CD4-positive, CD25-positive, alpha-beta regulatory T cell (primary cell): ENCODE measurements around the gene ALB. TPM values are rescaled to one million over a fixed set of nuclear protein-coding genes. Genes with fewer than 3 reads are reported as not detected.
A peak's percentile ranks its signal among the peaks of the same experiment; 100 is the strongest.

Source experiments
- ATAC-seq, 2 donors: fragments of 150-1000 bp; cut with Tn5 transposase; one replicate each; pipeline ENCODE4 v1.10.0; 2021; ENCODE audit warnings: low read depth in 2 of 2, moderate number of reproducible peaks in 2 of 2, moderate library complexity in 1 of 2
- DNase-seq, 3 donors: peaks; one replicate each; pipeline versions ENCODE4 v3.0.0 to v3.0.0-alpha.2; 2012 to 2022; ENCODE audit warnings: mixed read lengths in 1 of 3
- H3K27ac ChIP-seq: one replicate; pipeline ENCODE4 v1.7.0; 2013; ENCODE audit warnings: mild to moderate bottlenecking, low read length; ENCODE audit not compliant: insufficient read depth, poor library complexity, severe bottlenecking
- H3K27me3 ChIP-seq: one replicate; pipeline ENCODE4 v1.7.0; 2013; ENCODE audit warnings: low read length; ENCODE audit not compliant: control insufficient read depth, insufficient read depth
- H3K36me3 ChIP-seq: one replicate; pipeline ENCODE4 v1.7.0; 2013; ENCODE audit warnings: mild to moderate bottlenecking, low read length, moderate library complexity; ENCODE audit not compliant: control insufficient read depth, insufficient read depth
- H3K4me1 ChIP-seq: 2 replicates; pipeline ENCODE4 v1.7.0; 2013; ENCODE audit warnings: mild to moderate bottlenecking, low read length; ENCODE audit not compliant: insufficient read depth, control insufficient read depth, poor library complexity, severe bottlenecking
- H3K4me3 ChIP-seq: one replicate; pipeline ENCODE4 v1.7.0; 2013; ENCODE audit warnings: low read depth, mild to moderate bottlenecking, low read length, moderate library complexity
- H3K9me3 ChIP-seq, 2 experiments: 1 replicate in 1 of 2; 2 replicates in 1 of 2; pipeline ENCODE4 v1.7.0; 2013; ENCODE audit warnings: low read length in 2 of 2, mild to moderate bottlenecking in 1 of 2, moderate library complexity in 1 of 2; ENCODE audit not compliant: control insufficient read depth in 2 of 2
- H3K27ac Mint-ChIP-seq, 3 donors: one replicate each; pipeline ENCODE4 v1.8.0; 2020 to 2022; ENCODE audit warnings: mild to moderate bottlenecking in 3 of 3, mixed read lengths in 3 of 3, moderate library complexity in 2 of 3
- H3K27me3 Mint-ChIP-seq: one replicate; pipeline ENCODE4 v1.8.0; 2022; ENCODE audit warnings: mild to moderate bottlenecking, mixed read lengths
- H3K36me3 Mint-ChIP-seq: one replicate; pipeline ENCODE4 v1.8.0; 2020; ENCODE audit warnings: mixed read lengths
- H3K4me1 Mint-ChIP-seq, 4 donors: one replicate each; pipeline ENCODE4 v1.8.0; 2020 to 2022; ENCODE audit warnings: mixed read lengths in 4 of 4, mild to moderate bottlenecking in 1 of 4
- H3K4me3 Mint-ChIP-seq, 4 donors: one replicate each; pipeline ENCODE4 v1.8.0; 2020 to 2022; ENCODE audit warnings: mild to moderate bottlenecking in 4 of 4, mixed read lengths in 4 of 4, moderate library complexity in 3 of 4
- H3K9me3 Mint-ChIP-seq, 7 donors: one replicate each; pipeline ENCODE4 v1.8.0; 2020 to 2022; ENCODE audit warnings: mixed read lengths in 7 of 7, mild to moderate bottlenecking in 3 of 7, moderate library complexity in 2 of 7
- polyA plus RNA-seq, 4 donors: library from polyadenylated mRNA; unstranded; fragments of 300-500 nt; fragmentation: Illumina TruSeq; gene quantifications; one replicate each; pipeline ENCODE4 v1.2.3, GENCODE V29; 2021
- total RNA-seq: library from RNA; stranded (reverse); gene quantifications from one replicate; pipeline ENCODE4 v1.2.3, GENCODE V29; 2022

The ALB gene
- total and polyA plus RNA-seq, 5 donors from 2014 or later, result not detected

DNA sequence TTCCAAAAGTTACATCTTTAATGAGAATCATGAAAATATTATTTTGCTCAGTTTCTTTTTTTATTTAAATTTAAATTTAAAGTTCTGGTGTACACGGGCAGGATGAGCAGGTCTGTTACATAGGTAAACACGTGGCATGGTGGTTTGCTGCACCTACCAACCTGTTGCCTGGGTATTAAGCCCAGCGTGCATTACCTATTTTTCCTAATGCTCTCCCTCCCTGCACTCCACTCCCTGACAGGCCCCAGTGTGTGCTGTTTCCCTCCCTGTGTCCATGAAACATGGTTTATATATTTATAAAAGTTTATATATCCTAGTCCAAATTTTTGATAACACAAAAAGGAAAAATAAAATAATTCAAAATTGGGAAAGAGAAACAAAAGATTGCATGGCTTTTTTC, 35.9 kb downstream of the ALB start:
- Mint-ChIP-seq H3K4me1 (no peaks in the 10 kb centered on the region), H3K27me3 (no peaks in the 10 kb centered on the region), H3K27ac (no peak overlapping the region), H3K4me3 (no peak overlapping the region), H3K9me3 (peaks cover 0 to 2% (median 0%) of the 10 kb centered on the region in 7 donors), H3K36me3 (no peaks in the 10 kb centered on the region)
- no peak for DNase-seq
- Histone ChIP-seq H3K27ac (no peak overlapping the region), H3K4me1 (no peaks in the 10 kb centered on the region), H3K36me3 (no peaks in the 10 kb centered on the region), H3K4me3 (no peak overlapping the region), H3K27me3 (no peaks in the 10 kb centered on the region), H3K9me3 (no peaks in the 10 kb centered on the region)
- ATAC-seq, result no peak

DNA sequence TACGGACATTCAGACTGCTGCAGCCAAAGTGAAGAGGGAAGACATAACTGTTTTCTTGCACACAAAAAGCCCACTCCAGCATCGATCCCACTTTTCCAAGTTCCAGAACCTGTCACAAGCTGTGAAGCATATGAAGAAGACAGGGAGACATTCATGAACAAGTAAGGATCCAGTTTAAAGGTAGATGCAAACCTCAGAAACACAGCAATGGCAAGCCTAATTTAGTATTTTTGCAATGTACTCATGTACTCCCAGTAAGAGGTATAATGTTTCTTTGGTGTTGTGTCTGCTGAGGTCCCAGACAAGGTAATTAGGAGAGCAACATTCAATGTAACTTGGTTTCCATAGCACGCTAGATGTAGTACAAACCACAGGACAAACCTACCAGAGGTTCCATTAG, 36.6 kb downstream of the ALB start:
- Histone ChIP-seq H3K9me3 (no peaks in the 10 kb centered on the region), H3K27me3 (no peaks in the 10 kb centered on the region), H3K27ac (no peak overlapping the region), H3K36me3 (no peaks in the 10 kb centered on the region), H3K4me1 (no peaks in the 10 kb centered on the region), H3K4me3 (no peak overlapping the region)
- DNase-seq (no peak), ATAC-seq (no peak)
- no peak overlapping the region for H3K4me3 Mint-ChIP-seq
- no peaks in the 10 kb centered on the region for H3K4me1 Mint-ChIP-seq
- peaks cover 0 to 2% (median 0%) of the 10 kb centered on the region in 7 donors for H3K9me3 Mint-ChIP-seq
- H3K27ac Mint-ChIP-seq, result no peak overlapping the region
- no peaks in the 10 kb centered on the region for H3K27me3 Mint-ChIP-seq
- H3K36me3 Mint-ChIP-seq, result no peaks in the 10 kb centered on the region

DNA sequence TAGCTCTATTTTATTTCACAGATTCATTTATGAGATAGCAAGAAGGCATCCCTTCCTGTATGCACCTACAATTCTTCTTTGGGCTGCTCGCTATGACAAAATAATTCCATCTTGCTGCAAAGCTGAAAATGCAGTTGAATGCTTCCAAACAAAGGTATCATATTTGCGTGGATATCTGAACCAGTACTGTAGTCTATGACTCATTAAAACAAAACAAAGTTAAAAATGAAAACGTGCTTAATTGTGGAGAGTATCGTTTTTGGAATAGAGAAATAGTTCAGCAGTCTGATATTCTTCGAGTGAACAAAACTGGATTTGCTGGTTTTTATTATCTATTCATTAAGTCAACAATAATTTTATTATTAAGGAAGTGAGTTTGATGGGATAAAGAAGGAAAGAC, 38.2 kb downstream of the ALB start:
- Mint-ChIP-seq H3K27ac (no peak overlapping the region), H3K4me1 (no peaks in the 10 kb centered on the region), H3K9me3 (peaks cover 0 to 2% (median 0%) of the 10 kb centered on the region in 7 donors), H3K36me3 (no peaks in the 10 kb centered on the region), H3K4me3 (no peak overlapping the region), H3K27me3 (no peaks in the 10 kb centered on the region)
- Histone ChIP-seq H3K4me3 (no peak overlapping the region), H3K27me3 (no peaks in the 10 kb centered on the region), H3K4me1 (no peaks in the 10 kb centered on the region), H3K9me3 (no peaks in the 10 kb centered on the region), H3K36me3 (no peaks in the 10 kb centered on the region), H3K27ac (no peak overlapping the region)
- no peak for DNase-seq
- no peak for ATAC-seq

DNA sequence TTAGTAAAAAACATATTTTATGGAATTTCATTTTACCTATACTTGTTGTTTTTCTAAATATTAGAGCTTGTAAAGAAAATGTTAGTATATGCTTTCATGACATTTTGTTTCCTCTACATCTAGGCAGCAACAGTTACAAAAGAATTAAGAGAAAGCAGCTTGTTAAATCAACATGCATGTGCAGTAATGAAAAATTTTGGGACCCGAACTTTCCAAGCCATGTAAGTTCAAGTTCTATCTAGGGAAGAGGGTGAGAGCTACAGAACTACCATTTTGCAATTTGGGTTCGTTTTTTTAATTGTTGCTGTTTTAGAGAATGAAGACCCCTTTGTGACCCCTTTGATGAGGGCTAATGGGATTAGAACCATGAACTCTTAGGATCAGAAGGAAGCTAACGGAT, 39.1 kb downstream of the ALB start:
- Mint-ChIP-seq H3K4me3 (no peak overlapping the region), H3K9me3 (peaks cover 0 to 2% (median 0%) of the 10 kb centered on the region in 7 donors), H3K27me3 (no peaks in the 10 kb centered on the region), H3K4me1 (no peaks in the 10 kb centered on the region), H3K27ac (no peak overlapping the region), H3K36me3 (no peaks in the 10 kb centered on the region)
- no peak for DNase-seq
- ATAC-seq, result no peak
- no peaks in the 10 kb centered on the region for H3K4me1 ChIP-seq
- no peaks in the 10 kb centered on the region for H3K36me3 ChIP-seq
- H3K27ac ChIP-seq, result no peak overlapping the region
- H3K27me3 ChIP-seq, result no peaks in the 10 kb centered on the region
- no peak overlapping the region for H3K4me3 ChIP-seq
- no peaks in the 10 kb centered on the region for H3K9me3 ChIP-seq

DNA sequence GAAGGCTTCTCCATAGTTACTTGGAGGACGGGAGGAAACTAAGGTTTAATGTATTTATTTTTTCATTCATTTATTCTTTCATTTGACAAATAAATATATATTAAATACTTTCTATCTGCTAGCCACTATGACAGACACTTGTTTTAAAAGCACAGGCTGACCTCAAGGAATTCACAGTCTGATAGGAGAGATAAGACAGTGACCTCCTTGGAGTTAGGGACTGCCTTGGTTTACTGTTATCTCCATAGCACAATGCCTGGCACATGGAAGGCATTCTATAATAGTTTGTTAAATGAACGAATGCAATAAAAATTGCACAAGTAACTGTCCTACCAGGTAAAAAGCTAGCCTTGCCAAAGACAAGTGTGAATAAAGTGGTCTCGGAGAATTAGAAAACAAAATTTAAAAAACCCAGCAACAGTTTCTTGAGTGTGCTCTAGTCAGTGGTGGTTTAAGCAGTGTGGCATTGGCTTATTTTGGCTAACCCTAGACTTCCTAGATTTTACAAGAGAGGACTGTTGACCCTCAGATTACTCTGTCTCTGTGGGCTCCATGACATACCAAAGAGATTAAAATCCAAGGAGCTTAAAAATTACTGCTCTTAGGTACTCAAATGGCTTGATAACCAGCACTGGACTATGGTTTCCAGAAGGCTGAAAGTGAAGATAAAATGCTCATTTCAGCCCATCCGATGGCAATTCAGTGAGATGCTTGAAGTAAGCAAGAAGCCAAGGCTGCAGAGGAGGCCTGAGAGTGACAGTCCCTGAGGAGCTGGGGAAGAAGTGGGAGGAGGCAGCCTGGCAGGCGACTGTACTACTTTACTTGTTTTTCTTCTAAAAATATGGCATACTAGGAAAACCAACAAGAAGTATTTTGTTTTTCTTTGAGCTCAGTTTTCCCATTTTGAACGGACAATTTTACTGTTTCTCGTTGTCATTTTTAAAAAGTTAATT, 41.6 kb downstream of the ALB start:
- peaks cover 0 to 2% (median 0%) of the 10 kb centered on the region in 7 donors for H3K9me3 Mint-ChIP-seq
- no peaks in the 10 kb centered on the region for H3K27me3 ChIP-seq
- no peak overlapping the region for H3K4me3 Mint-ChIP-seq

DNA sequence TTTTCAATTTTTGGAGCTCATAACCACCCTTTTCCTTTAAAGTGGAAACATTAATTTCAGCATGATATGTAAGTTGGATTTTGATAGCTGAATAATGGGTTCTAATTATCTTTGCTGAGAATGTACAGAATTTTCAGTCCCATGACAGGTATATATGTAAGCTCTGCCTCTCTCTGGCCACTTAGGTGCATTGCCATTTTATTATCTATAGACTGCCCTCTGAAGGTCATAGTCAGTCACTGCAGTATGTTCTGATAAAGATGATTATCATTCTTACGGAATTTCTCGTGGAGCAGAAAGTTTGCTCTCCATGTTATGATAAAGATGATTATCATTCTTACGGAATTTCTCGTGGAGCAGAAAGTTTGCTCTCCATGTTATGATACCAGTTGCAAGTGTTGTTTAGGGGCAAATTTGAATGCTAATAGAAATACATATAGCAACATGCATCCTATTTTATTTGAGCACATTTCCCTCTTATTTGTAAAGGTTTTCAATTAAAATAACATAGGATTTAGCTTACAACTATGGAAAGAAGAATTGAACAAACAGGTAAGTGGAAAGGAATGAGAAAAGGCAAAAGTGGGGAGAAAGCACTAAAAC, 42.4 kb downstream of the ALB start:
- H3K4me1 ChIP-seq, result no peaks in the 10 kb centered on the region
- no peaks in the 10 kb centered on the region for H3K36me3 ChIP-seq
- Mint-ChIP-seq H3K9me3 (peaks cover 0 to 2% (median 0%) of the 10 kb centered on the region in 7 donors), H3K27me3 (no peaks in the 10 kb centered on the region), H3K36me3 (no peaks in the 10 kb centered on the region), H3K4me1 (no peaks in the 10 kb centered on the region), H3K27ac (no peak overlapping the region), H3K4me3 (no peak overlapping the region)
- no peak overlapping the region for H3K4me3 ChIP-seq
- H3K27me3 ChIP-seq, result no peaks in the 10 kb centered on the region
- no peak overlapping the region for H3K27ac ChIP-seq
- ATAC-seq, result peak; percentile 64 to 69
- peak in 2 of 3 donors; percentile 12 to 51 for DNase-seq
- H3K9me3 ChIP-seq, result no peaks in the 10 kb centered on the region

More for the DNA sequence above, 41.6 kb downstream of the ALB start:
- Histone ChIP-seq H3K27ac (no peak overlapping the region), H3K9me3 (no peaks in the 10 kb centered on the region), H3K4me3 (no peak overlapping the region), H3K36me3 (no peaks in the 10 kb centered on the region), H3K4me1 (no peaks in the 10 kb centered on the region)
- Mint-ChIP-seq H3K4me1 (no peaks in the 10 kb centered on the region), H3K27me3 (no peaks in the 10 kb centered on the region), H3K36me3 (no peaks in the 10 kb centered on the region), H3K27ac (no peak overlapping the region)
- ATAC-seq, result no peak
- no peak for DNase-seq

DNA sequence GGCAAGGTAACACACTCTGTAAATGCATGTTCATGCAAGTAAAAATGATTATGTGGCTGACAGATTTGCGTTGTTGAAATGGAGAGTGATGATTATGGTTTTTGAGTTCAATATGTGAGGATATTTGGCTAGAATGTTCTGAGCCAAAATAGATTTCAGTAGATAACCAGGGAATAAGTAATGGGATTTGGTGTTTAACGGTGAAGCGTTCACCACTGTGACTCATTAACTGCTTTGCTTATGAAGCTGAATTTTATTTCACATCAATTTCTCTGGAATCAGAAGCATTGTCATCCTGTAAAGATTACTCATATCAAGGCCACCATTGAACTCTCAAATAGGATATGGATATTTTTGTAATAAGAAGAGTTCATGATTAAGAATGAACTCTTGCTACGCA, 43.6 kb downstream of the ALB start:
- Mint-ChIP-seq H3K27ac (no peak overlapping the region), H3K4me3 (no peak overlapping the region), H3K9me3 (peaks cover 0 to 2% (median 0%) of the 10 kb centered on the region in 7 donors), H3K27me3 (no peaks in the 10 kb centered on the region), H3K36me3 (no peaks in the 10 kb centered on the region), H3K4me1 (no peaks in the 10 kb centered on the region)
- Histone ChIP-seq H3K27ac (no peak overlapping the region), H3K36me3 (no peaks in the 10 kb centered on the region), H3K4me1 (no peaks in the 10 kb centered on the region), H3K27me3 (no peaks in the 10 kb centered on the region), H3K4me3 (no peak overlapping the region), H3K9me3 (no peaks in the 10 kb centered on the region)
- ATAC-seq (no peak), DNase-seq (no peak)
